Panc1 (cell line): ENCODE measurements around the gene HUS1. TPM values are rescaled to one million over a fixed set of nuclear protein-coding genes. Genes with fewer than 3 reads are reported as not detected.
A peak's percentile ranks its signal among the peaks of the same experiment; 100 is the strongest.

Experiments
- ATAC-seq: fragments of 200-7000 bp; cut with Tn5 transposase; 2 replicates; pipeline ENCODE4 v1.9.1; 2020; ENCODE audit warnings: mild to moderate bottlenecking, moderate library complexity
- BruUV-seq: library from RNA; stranded (reverse); fragments of 400-500 nt; replicated peaks from 2 replicates; lab custom pipeline; 2021; lab: Mats Ljungman, UMichigan
- CTCF ChIA-PET: fragments of 300-600 bp; sonication (Branson Sonifier 250); formaldehyde crosslinking; loops from one replicate; lab custom pipeline; 2022; ENCODE audit warnings: antibody characterized with exemption; lab: Charles Lee
- POLR2A ChIA-PET: fragments of 300-600 bp; sonication (Branson Sonifier 250); formaldehyde crosslinking; loops from one replicate; lab custom pipeline; 2022; ENCODE audit warnings: antibody characterized with exemption; lab: Charles Lee
- DNase-seq: peaks from one replicate; pipeline ENCODE4 v3.0.0-alpha.2; 2010; ENCODE audit warnings: low read depth, low spot score
- H3K27ac ChIP-seq: 2 replicates; pipeline ENCODE4 v1.5.1; 2011; ENCODE audit warnings: mild to moderate bottlenecking, low read length, inconsistent platforms
- H3K27me3 ChIP-seq: fragments of 200-500 bp; sonication (Bioruptor generic); 2 replicates; pipeline ENCODE4 v1.6.0; 2014; ENCODE audit warnings: low read length, inconsistent platforms; ENCODE audit not compliant: control insufficient read depth, insufficient read depth
- H3K36me3 ChIP-seq: fragments of 200-500 bp; sonication (Bioruptor generic); 2 replicates; pipeline ENCODE4 v1.5.1; 2014; ENCODE audit warnings: inconsistent platforms, mild to moderate bottlenecking, low read length, moderate library complexity; ENCODE audit not compliant: control insufficient read depth, insufficient read depth
- H3K4me1 ChIP-seq: 2 replicates; pipeline ENCODE4 v1.5.1; 2011; ENCODE audit warnings: inconsistent platforms, mild to moderate bottlenecking, low read length, moderate library complexity; ENCODE audit not compliant: control insufficient read depth, insufficient read depth
- H3K4me3 ChIP-seq, 2 experiments: 2 replicates each; pipeline ENCODE4 v1.5.1; 2011 to 2012; ENCODE audit warnings: low read depth in 2 of 2, low read length in 2 of 2, mild to moderate bottlenecking in 2 of 2, inconsistent platforms in 1 of 2, moderate library complexity in 1 of 2
- H3K9me3 ChIP-seq: fragments of 200-500 bp; sonication (Bioruptor generic); 2 replicates; pipeline ENCODE4 v1.5.1; 2014; ENCODE audit warnings: low read depth, mild to moderate bottlenecking, inconsistent platforms, low read length, moderate library complexity; ENCODE audit not compliant: control insufficient read depth, insufficient read depth
- CTCF ChIP-seq: fragments of 450-650 bp; IDR thresholded peaks from 2 replicates; pipeline ENCODE4 v1.5.1; 2017; ENCODE audit warnings: mild to moderate bottlenecking
- POLR2AphosphoS5 ChIP-seq: IDR thresholded peaks from 2 replicates; pipeline ENCODE4 v1.6.1; 2012; ENCODE audit warnings: mild to moderate bottlenecking, low read depth, low read length, moderate library complexity
- REST ChIP-seq, 2 experiments: IDR thresholded peaks; 2 replicates each; pipeline ENCODE4 v1.6.1; 2011 to 2012; ENCODE audit warnings: low read depth in 2 of 2, control low read depth in 1 of 2, low read length in 1 of 2, mild to moderate bottlenecking in 1 of 2, moderate library complexity in 1 of 2; ENCODE audit not compliant: insufficient read depth in 1 of 2
- SIN3A ChIP-seq: IDR thresholded peaks from 2 replicates; pipeline ENCODE4 v1.6.1; 2012; ENCODE audit warnings: low read depth, mild to moderate bottlenecking, low read length, moderate library complexity, borderline replicate concordance; ENCODE audit not compliant: insufficient read depth
- TCF7L2 ChIP-seq: IDR thresholded peaks from 2 replicates; pipeline ENCODE4 v1.6.1; 2011; ENCODE audit warnings: mild to moderate bottlenecking, low read depth, low read length, inconsistent platforms
- in situ Hi-C: cut with HindIII; loops from 2 replicates; pipeline ENCODE4 v1.10.0; 2016; ENCODE audit warnings: low sequenced_read_pairs, low pct_unique_long_range_greater_than_20kb
- intact Hi-C: fragments of 100-400 bp; cut with micrococcal nuclease; formaldehyde crosslinking; loops from one replicate; pipeline ENCODE4 v1.10.0; 2022; ENCODE audit not compliant: unreplicated experiment
- total RNA-seq: library from RNA; stranded (reverse); gene quantifications from one replicate; pipeline ENCODE4 v1.2.1, GENCODE V29; 2021; ENCODE audit not compliant: unreplicated experiment

HUS1 gene
- total RNA-seq, 1 experiment from 2014 or later, result 72.7 TPM

GRCh38 chr7:47946581-47947354 is 32.6 kb downstream of the HUS1 start:
- in situ Hi-C loops, result no loop called here
- Histone ChIP-seq H3K4me3 (no peak overlapping the region), H3K27me3 (no peaks in the 10 kb centered on the region), H3K36me3 (no peaks in the 10 kb centered on the region), H3K4me1 (peaks cover 27% of the 10 kb centered on the region), H3K9me3 (no peaks in the 10 kb centered on the region), H3K27ac (peak overlapping the region; percentile 0; the same call in 1 of the 2 replicates)
- intact Hi-C loops, result loop anchor here (5.0 kb wide), 1 partner anchor 679 kb away; no protein-coding TSS in a partner anchor
- no TSS peak for BruUV-seq
- ChIA-PET CTCF (interaction anchor here (0.6 kb wide), 1 partner anchor 208 kb away, joined by 7 read pairs; no protein-coding TSS in a partner anchor), POLR2A (no interaction called here)
- DNase-seq, result no peak
- TF ChIP-seq POLR2AphosphoS5 (no peak), SIN3A (no peak), CTCF (no peak), REST (IDR thresholded peaks at IDR 0.05; ENCODE audit: insufficient read depth in 1 of 2, low read depth in 2 of 2, low read length in 1 of 2) (no peak), TCF7L2 (no peak)
- no peak for ATAC-seq

GRCh38 chr7:47945261-47946015 is 34.0 kb downstream of the HUS1 start:
- H3K27me3 ChIP-seq, result no peaks in the 10 kb centered on the region
- ChIA-PET CTCF (interaction anchor here (0.5 to 1.8 kb wide), 10 partner anchors 22 to 691 kb away, joined by 3 to 17 read pairs (median 4); no protein-coding TSS in a partner anchor), POLR2A (no interaction called here)
- H3K4me1 ChIP-seq, result peaks cover 29% of the 10 kb centered on the region
- TF ChIP-seq SIN3A (no peak), CTCF (peak; percentile 89)
- intact Hi-C loops, result loop anchor here (2.0 to 5.0 kb wide), 2 partner anchors 209 to 678 kb away; no protein-coding TSS in a partner anchor
- H3K9me3 ChIP-seq, result no peaks in the 10 kb centered on the region
- in situ Hi-C loops, result no loop called here
- H3K27ac ChIP-seq, result peak overlapping the region; percentile 76
- H3K4me3 ChIP-seq, result no peak overlapping the region
- H3K36me3 ChIP-seq, result no peaks in the 10 kb centered on the region
- ATAC-seq (peak; percentile 82), DNase-seq (peak; percentile 22)
- BruUV-seq, result no TSS peak
